HEK293 (cell line): ENCODE data around the gene INO80E.

ENCODE experiments used
- CTCF ChIA-PET: fragments of 350-600 bp; formaldehyde crosslinking; extraction: SDS; loops from one replicate; lab custom pipeline; 2021; ENCODE audit warnings: antibody characterized with exemption; lab: Yijun Ruan, JAX
- POLR2A ChIA-PET: fragments of 300-600 bp; formaldehyde crosslinking; extraction: SDS; loops from one replicate; lab custom pipeline; 2020; ENCODE audit warnings: antibody characterized with exemption, inconsistent platforms; lab: Yijun Ruan, JAX
- H3K27ac ChIP-seq: fragments of 200-500 bp; sonication (Bioruptor generic); 2 replicates; pipeline ENCODE4 v1.5.1; 2014; ENCODE audit warnings: low read depth, low read length, control low read depth, inconsistent platforms; ENCODE audit errors: extremely low read depth
- H3K36me3 ChIP-seq, 2 experiments: fragments of 200-500 bp in 1 of 2; sonication (Bioruptor generic) in 1 of 2; 1 replicate in 1 of 2; 2 replicates in 1 of 2; pipeline ENCODE4 v1.5.1; 2014 to 2017; ENCODE audit warnings: inconsistent platforms in 2 of 2, low read length in 2 of 2; ENCODE audit not compliant: control insufficient read depth in 2 of 2, insufficient read depth in 1 of 2
- H3K4me1 ChIP-seq: fragments of 200-500 bp; sonication (Bioruptor generic); 2 replicates; pipeline ENCODE4 v1.5.1; 2014; ENCODE audit warnings: mild to moderate bottlenecking, low read length, inconsistent platforms; ENCODE audit not compliant: control insufficient read depth, insufficient read depth
- H3K4me3 ChIP-seq: 2 replicates; pipeline ENCODE4 v1.5.1; 2011; ENCODE audit warnings: low read depth, mild to moderate bottlenecking, control low read depth, low read length, moderate library complexity
- H3K9me3 ChIP-seq: fragments of 200-500 bp; sonication (Bioruptor generic); 2 replicates; pipeline ENCODE4 v1.5.1; 2014; ENCODE audit warnings: low read depth, low read length, inconsistent platforms; ENCODE audit not compliant: control insufficient read depth, insufficient read depth
- EGR2 ChIP-seq: fragments of 450-650 bp; formaldehyde crosslinking; IDR thresholded peaks from 2 replicates; pipeline ENCODE4 v1.5.1; 2016; ENCODE audit warnings: low read depth, missing biosample characterization, missing genetic modification characterization
- GLIS1 ChIP-seq: fragments of 450-650 bp; formaldehyde crosslinking; IDR thresholded peaks from 2 replicates; pipeline ENCODE4 v1.5.1; 2016; ENCODE audit warnings: missing biosample characterization, missing genetic modification characterization
- GLIS2 ChIP-seq: fragments of 450-650 bp; formaldehyde crosslinking; IDR thresholded peaks from 2 replicates; pipeline ENCODE4 v1.5.1; 2016; ENCODE audit warnings: missing biosample characterization, missing genetic modification characterization
- SP7 ChIP-seq: fragments of 450-650 bp; formaldehyde crosslinking; IDR thresholded peaks from 2 replicates; pipeline ENCODE4 v1.5.1; 2016; ENCODE audit warnings: missing biosample characterization, missing genetic modification characterization
- ZBTB20 ChIP-seq: fragments of 450-650 bp; formaldehyde crosslinking; IDR thresholded peaks from 2 replicates; pipeline ENCODE4 v1.5.1; 2016; ENCODE audit warnings: missing biosample characterization, missing genetic modification characterization
- ZBTB7A ChIP-seq: fragments of 450-650 bp; formaldehyde crosslinking; IDR thresholded peaks from 2 replicates; pipeline ENCODE4 v1.5.1; 2016; ENCODE audit warnings: low read depth, missing biosample characterization, missing genetic modification characterization
- ZBTB8A ChIP-seq: fragments of 450-650 bp; formaldehyde crosslinking; IDR thresholded peaks from 2 replicates; pipeline ENCODE4 v1.5.1; 2016; ENCODE audit warnings: missing biosample characterization, missing genetic modification characterization
- ZFHX2 ChIP-seq: fragments of 450-650 bp; formaldehyde crosslinking; conservative IDR thresholded peaks from 2 replicates; pipeline ENCODE4 v1.5.1; 2016; ENCODE audit warnings: missing biosample characterization, missing genetic modification characterization
- ZFP41 ChIP-seq: fragments of 450-650 bp; formaldehyde crosslinking; IDR thresholded peaks from 2 replicates; pipeline ENCODE4 v1.5.1; 2016; ENCODE audit warnings: missing biosample characterization, missing genetic modification characterization, borderline replicate concordance
- ZFP69B ChIP-seq: fragments of 450-650 bp; formaldehyde crosslinking; IDR thresholded peaks from 2 replicates; pipeline ENCODE4 v1.5.1; 2016; ENCODE audit warnings: missing biosample characterization, missing genetic modification characterization
- ZIC2 ChIP-seq: fragments of 450-650 bp; formaldehyde crosslinking; IDR thresholded peaks from 2 replicates; pipeline ENCODE4 v1.5.1; 2016; ENCODE audit warnings: missing biosample characterization, missing genetic modification characterization
- ZNF2 ChIP-seq: fragments of 450-650 bp; formaldehyde crosslinking; IDR thresholded peaks from 2 replicates; pipeline ENCODE4 v1.5.1; 2016; ENCODE audit warnings: missing biosample characterization, missing genetic modification characterization
- ZNF341 ChIP-seq: fragments of 450-650 bp; formaldehyde crosslinking; IDR thresholded peaks from 2 replicates; pipeline ENCODE4; 2016; ENCODE audit warnings: low read depth, missing biosample characterization, missing genetic modification characterization
- ZNF350 ChIP-seq: fragments of 450-650 bp; formaldehyde crosslinking; IDR thresholded peaks from 2 replicates; pipeline ENCODE4 v1.5.0; 2017; ENCODE audit warnings: missing biosample characterization, mild to moderate bottlenecking, missing genetic modification characterization
- ZNF354C ChIP-seq: fragments of 450-650 bp; formaldehyde crosslinking; IDR thresholded peaks from 2 replicates; pipeline ENCODE4 v1.5.1; 2016; ENCODE audit warnings: missing biosample characterization, missing genetic modification characterization, low read depth, borderline replicate concordance
- ZNF621 ChIP-seq: fragments of 450-650 bp; formaldehyde crosslinking; IDR thresholded peaks from 2 replicates; pipeline ENCODE4 v1.5.1; 2017; ENCODE audit warnings: missing biosample characterization, missing genetic modification characterization
- ZNF701 ChIP-seq: fragments of 450-650 bp; formaldehyde crosslinking; IDR thresholded peaks from 2 replicates; pipeline ENCODE4 v1.5.1; 2016; ENCODE audit warnings: missing biosample characterization, missing genetic modification characterization
- ZNF76 ChIP-seq: fragments of 450-650 bp; formaldehyde crosslinking; IDR thresholded peaks from 2 replicates; pipeline ENCODE4; 2016; ENCODE audit warnings: low read depth, missing biosample characterization, missing genetic modification characterization, borderline replicate concordance
- ZSCAN16 ChIP-seq: fragments of 450-650 bp; formaldehyde crosslinking; IDR thresholded peaks from 2 replicates; pipeline ENCODE4 v1.5.1; 2016; ENCODE audit warnings: missing biosample characterization, missing genetic modification characterization
- TF ChIP-seq, protein P1 (sequence below): fragments of 450-650 bp; formaldehyde crosslinking; IDR thresholded peaks from 2 replicates; pipeline ENCODE4 v1.5.1; 2016; ENCODE audit warnings: missing biosample characterization, missing genetic modification characterization
- TF ChIP-seq, protein P2 (sequence below): fragments of 450-650 bp; formaldehyde crosslinking; IDR thresholded peaks from 2 replicates; pipeline ENCODE4 v1.5.1; 2016; ENCODE audit warnings: missing biosample characterization, missing genetic modification characterization
- TF ChIP-seq, protein P3 (sequence below): fragments of 450-650 bp; formaldehyde crosslinking; IDR thresholded peaks from 2 replicates; pipeline ENCODE4 v1.5.1; 2016; ENCODE audit warnings: missing biosample characterization, missing genetic modification characterization
- TF ChIP-seq, protein P4 (sequence below): fragments of 450-650 bp; formaldehyde crosslinking; IDR thresholded peaks from 2 replicates; pipeline ENCODE4 v1.5.1; 2016; ENCODE audit warnings: missing biosample characterization, missing genetic modification characterization

The INO80E gene

DNA sequence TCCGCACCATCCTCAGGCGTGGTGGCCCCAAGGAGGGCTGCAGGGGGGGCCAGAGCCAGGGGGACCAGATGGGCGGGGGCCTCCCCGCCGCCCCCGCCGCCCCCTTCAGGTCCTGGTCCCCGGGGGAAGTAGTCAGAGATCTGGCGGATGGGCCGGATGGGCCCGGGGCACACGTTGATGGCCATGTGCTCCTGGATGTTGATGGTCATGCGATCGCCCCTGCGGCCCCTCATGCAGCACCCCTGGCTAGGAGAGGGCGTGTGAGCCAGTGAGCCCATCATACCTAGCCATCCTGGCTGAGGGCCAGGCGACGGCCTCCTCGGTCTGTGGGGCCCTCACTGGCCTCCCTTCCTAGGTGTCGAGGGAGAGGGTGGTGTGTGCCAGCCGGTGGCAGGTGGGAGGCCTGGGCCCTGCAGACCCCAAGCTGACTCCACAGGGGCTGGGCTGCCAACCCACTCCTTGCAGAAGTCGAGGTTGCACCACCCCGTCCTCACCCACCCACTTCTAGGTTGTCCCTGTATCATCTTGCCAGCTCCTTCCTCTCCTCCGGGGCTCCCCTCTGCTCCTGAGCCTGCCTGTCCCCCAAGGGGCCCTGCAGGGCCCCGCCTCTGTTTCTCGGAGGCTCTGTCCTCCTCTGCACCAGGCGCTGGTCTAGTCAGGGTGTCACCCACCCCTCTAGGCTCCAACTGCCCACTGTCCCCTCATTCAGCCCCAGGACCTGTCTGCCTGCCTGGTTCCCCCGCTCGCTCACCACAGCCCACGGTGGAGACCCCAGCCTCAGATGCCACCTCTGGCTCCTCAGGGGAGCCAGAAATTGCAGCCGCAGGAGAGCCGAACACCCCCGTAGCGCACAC, 14.2 kb downstream of the INO80E start:
- CTCF ChIA-PET, result interaction anchor here (1.4 kb wide), 1 partner anchor 22 kb away, joined by 6 read pairs; no protein-coding TSS in a partner anchor
- no peak overlapping the region; the same call in 1 of the 2 replicates for H3K27ac ChIP-seq
- peak; percentile 43 for TF ChIP-seq GLIS1 (tag by site-specific recombination)
- no peak for TF ChIP-seq ZNF350 (tag by site-specific recombination)
- peak; percentile 80 for TF ChIP-seq ZFP69B
- 0 out of 2 replicates have a peak, but pooled peaks have one; percentile 22 for TF ChIP-seq ZBTB7A (tag by site-specific recombination)
- TF ChIP-seq, protein P1, sequence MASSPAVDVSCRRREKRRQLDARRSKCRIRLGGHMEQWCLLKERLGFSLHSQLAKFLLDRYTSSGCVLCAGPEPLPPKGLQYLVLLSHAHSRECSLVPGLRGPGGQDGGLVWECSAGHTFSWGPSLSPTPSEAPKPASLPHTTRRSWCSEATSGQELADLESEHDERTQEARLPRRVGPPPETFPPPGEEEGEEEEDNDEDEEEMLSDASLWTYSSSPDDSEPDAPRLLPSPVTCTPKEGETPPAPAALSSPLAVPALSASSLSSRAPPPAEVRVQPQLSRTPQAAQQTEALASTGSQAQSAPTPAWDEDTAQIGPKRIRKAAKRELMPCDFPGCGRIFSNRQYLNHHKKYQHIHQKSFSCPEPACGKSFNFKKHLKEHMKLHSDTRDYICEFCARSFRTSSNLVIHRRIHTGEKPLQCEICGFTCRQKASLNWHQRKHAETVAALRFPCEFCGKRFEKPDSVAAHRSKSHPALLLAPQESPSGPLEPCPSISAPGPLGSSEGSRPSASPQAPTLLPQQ (tag by site-specific recombination), result peak; percentile 83
- TF ChIP-seq ZNF2 (tag by site-specific recombination), result 0 out of 2 replicates have a peak, but pooled peaks have one; percentile 13
- TF ChIP-seq ZFP41, result no peak
- no peak for TF ChIP-seq ZNF76 (tag by site-specific recombination)
- 0 out of 2 replicates have a peak, but pooled peaks have one; percentile 46 for TF ChIP-seq ZBTB8A (tag by site-specific recombination)
- TF ChIP-seq, protein P2, sequence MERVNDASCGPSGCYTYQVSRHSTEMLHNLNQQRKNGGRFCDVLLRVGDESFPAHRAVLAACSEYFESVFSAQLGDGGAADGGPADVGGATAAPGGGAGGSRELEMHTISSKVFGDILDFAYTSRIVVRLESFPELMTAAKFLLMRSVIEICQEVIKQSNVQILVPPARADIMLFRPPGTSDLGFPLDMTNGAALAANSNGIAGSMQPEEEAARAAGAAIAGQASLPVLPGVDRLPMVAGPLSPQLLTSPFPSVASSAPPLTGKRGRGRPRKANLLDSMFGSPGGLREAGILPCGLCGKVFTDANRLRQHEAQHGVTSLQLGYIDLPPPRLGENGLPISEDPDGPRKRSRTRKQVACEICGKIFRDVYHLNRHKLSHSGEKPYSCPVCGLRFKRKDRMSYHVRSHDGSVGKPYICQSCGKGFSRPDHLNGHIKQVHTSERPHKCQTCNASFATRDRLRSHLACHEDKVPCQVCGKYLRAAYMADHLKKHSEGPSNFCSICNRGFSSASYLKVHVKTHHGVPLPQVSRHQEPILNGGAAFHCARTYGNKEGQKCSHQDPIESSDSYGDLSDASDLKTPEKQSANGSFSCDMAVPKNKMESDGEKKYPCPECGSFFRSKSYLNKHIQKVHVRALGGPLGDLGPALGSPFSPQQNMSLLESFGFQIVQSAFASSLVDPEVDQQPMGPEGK (tag by site-specific recombination), result peak; percentile 74
- TF ChIP-seq ZIC2 (tag by site-specific recombination), result peak; percentile 45; the same call in 1 of the 2 replicates
- 0 out of 2 replicates have a peak, but pooled peaks have one; percentile 42 for TF ChIP-seq ZNF701 (tag by site-specific recombination)
- peak; percentile 50; the same call in 1 of the 2 replicates for TF ChIP-seq ZNF341 (tag by site-specific recombination)
- TF ChIP-seq, protein P3, sequence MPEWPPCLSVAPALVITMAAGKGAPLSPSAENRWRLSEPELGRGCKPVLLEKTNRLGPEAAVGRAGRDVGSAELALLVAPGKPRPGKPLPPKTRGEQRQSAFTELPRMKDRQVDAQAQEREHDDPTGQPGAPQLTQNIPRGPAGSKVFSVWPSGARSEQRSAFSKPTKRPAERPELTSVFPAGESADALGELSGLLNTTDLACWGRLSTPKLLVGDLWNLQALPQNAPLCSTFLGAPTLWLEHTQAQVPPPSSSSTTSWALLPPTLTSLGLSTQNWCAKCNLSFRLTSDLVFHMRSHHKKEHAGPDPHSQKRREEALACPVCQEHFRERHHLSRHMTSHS, result no peak
- peak; percentile 81 for TF ChIP-seq ZBTB20 (tag by site-specific recombination)
- TF ChIP-seq ZNF354C (tag by site-specific recombination), result no peak
- 0 out of 2 replicates have a peak, but pooled peaks have one; percentile 11 for TF ChIP-seq EGR2 (tag by site-specific recombination)
- TF ChIP-seq, protein P4, sequence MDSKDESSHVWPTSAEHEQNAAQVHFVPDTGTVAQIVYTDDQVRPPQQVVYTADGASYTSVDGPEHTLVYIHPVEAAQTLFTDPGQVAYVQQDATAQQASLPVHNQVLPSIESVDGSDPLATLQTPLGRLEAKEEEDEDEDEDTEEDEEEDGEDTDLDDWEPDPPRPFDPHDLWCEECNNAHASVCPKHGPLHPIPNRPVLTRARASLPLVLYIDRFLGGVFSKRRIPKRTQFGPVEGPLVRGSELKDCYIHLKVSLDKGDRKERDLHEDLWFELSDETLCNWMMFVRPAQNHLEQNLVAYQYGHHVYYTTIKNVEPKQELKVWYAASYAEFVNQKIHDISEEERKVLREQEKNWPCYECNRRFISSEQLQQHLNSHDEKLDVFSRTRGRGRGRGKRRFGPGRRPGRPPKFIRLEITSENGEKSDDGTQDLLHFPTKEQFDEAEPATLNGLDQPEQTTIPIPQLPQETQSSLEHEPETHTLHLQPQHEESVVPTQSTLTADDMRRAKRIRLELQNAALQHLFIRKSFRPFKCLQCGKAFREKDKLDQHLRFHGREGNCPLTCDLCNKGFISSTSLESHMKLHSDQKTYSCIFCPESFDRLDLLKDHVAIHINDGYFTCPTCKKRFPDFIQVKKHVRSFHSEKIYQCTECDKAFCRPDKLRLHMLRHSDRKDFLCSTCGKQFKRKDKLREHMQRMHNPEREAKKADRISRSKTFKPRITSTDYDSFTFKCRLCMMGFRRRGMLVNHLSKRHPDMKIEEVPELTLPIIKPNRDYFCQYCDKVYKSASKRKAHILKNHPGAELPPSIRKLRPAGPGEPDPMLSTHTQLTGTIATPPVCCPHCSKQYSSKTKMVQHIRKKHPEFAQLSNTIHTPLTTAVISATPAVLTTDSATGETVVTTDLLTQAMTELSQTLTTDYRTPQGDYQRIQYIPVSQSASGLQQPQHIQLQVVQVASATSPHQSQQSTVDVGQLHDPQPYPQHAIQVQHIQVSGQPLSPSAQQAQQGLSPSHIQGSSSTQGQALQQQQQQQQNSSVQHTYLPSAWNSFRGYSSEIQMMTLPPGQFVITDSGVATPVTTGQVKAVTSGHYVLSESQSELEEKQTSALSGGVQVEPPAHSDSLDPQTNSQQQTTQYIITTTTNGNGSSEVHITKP, result peak; percentile 41; the same call in 1 of the 2 replicates
- TF ChIP-seq SP7 (tag by site-specific recombination), result no peak
- no peak for TF ChIP-seq ZNF621 (tag by site-specific recombination)
- TF ChIP-seq GLIS2 (tag by site-specific recombination), result peak; percentile 86
- peak; percentile 67 for TF ChIP-seq ZFHX2
- 0 out of 2 replicates have a peak, but pooled peaks have one; percentile 25 for TF ChIP-seq ZSCAN16
- TF ChIP-seq, all 188 proteins: peak for 16
- no peaks in the 10 kb centered on the region for H3K9me3 ChIP-seq
- H3K36me3 ChIP-seq, result peaks cover 0 to 15% of the 10 kb centered on the region in 2 experiments; a peak in 1 of 3 replicates
- no peaks in the 10 kb centered on the region for H3K4me1 ChIP-seq
- peak overlapping the region; percentile 50 for H3K4me3 ChIP-seq
- POLR2A ChIA-PET, result interaction anchor here (0.7 kb wide), 1 partner anchor 15 kb away, joined by 4 read pairs; the partner anchor contains the start of genes HIRIP3 and INO80E
